Hypothalamus (tissue), 51 donors: ENCODE results near the gene MSANTD1.
A peak's percentile ranks its signal among the peaks of the same experiment; 100 is the strongest.

Experiments
- DNase-seq, 51 donors: peaks; one replicate each; lab custom pipeline; 2025; lab: John Stamatoyannopoulos, UW

The MSANTD1 gene

GRCh38 chr4:3231471-3231870, 17.5 kb upstream of the MSANTD1 start:
- DNase-seq = peak in 1 of 51 donors; percentile 47

GRCh38 chr4:3232001-3232400, 17.0 kb upstream of the MSANTD1 start:
- DNase-seq = no peak

- DNase-seq = no peak
Observed at GRCh38 chr4:3232871-3233271, 16.1 kb upstream of the MSANTD1 start.

GRCh38 chr4:3233391-3234071, 15.4 kb upstream of the MSANTD1 start:
- DNase-seq = peak in 2 of 51 donors; percentile 16 to 26

GRCh38 chr4:3234171-3235029, 14.6 kb upstream of the MSANTD1 start:
- no peak for DNase-seq

GRCh38 chr4:3235030-3235345, 14.0 kb upstream of the MSANTD1 start:
- DNase-seq = no peak

GRCh38 chr4:3235581-3235980, 13.4 kb upstream of the MSANTD1 start:
- no peak for DNase-seq

- DNase-seq = no peak
Observed at GRCh38 chr4:3236326-3236878, 12.6 kb upstream of the MSANTD1 start.

GRCh38 chr4:3237266-3237665, 11.7 kb upstream of the MSANTD1 start:
- DNase-seq = no peak

GRCh38 chr4:3237712-3238560, 11.0 kb upstream of the MSANTD1 start:
- no peak for DNase-seq

GRCh38 chr4:3238721-3239120, 10.2 kb upstream of the MSANTD1 start:
- DNase-seq = no peak

- DNase-seq = no peak
Observed at GRCh38 chr4:3239303-3239702, 9.7 kb upstream of the MSANTD1 start.

- no peak for DNase-seq
Observed at GRCh38 chr4:3239998-3240920, 8.7 kb upstream of the MSANTD1 start.

GRCh38 chr4:3240936-3241522, 7.9 kb upstream of the MSANTD1 start:
- no peak for DNase-seq

GRCh38 chr4:3241898-3242524, 6.9 kb upstream of the MSANTD1 start:
- DNase-seq = no peak

- no peak for DNase-seq
Observed at GRCh38 chr4:3243136-3243780, 5.7 kb upstream of the MSANTD1 start.

- no peak for DNase-seq
Observed at GRCh38 chr4:3244002-3244401, 5.0 kb upstream of the MSANTD1 start.

- DNase-seq = no peak
Observed at GRCh38 chr4:3244747-3245146, 4.2 kb upstream of the MSANTD1 start.

GRCh38 chr4:3245676-3246075, 3.3 kb upstream of the MSANTD1 start:
- no peak for DNase-seq
